ENCODE data around the gene COL24A1.
"Not testable (repeated sequence)": the region's sequence is repeated elsewhere in the genome, so short reads cannot be mapped to it uniquely, and the experiment has no call there.

The COL24A1 gene

GRCh38 chr1:86152887-86153286 lies 3.7 kb downstream of the COL24A1 start:
- DNase-seq = no peak

GRCh38 chr1:86151427-86151826 lies 5.1 kb downstream of the COL24A1 start:
- DNase-seq = peak; percentile 29

GRCh38 chr1:86150553-86151055 lies 6.0 kb downstream of the COL24A1 start:
- no peak for DNase-seq

GRCh38 chr1:86149591-86149990 lies 7.0 kb downstream of the COL24A1 start:
- DNase-seq = no peak

GRCh38 chr1:86147755-86148154 lies 8.8 kb downstream of the COL24A1 start:
- no peak for DNase-seq

- DNase-seq = no peak
These were observed 10.0 kb downstream of the COL24A1 start for GRCh38 chr1:86146566-86146965.

GRCh38 chr1:86140281-86140880 lies 16.2 kb downstream of the COL24A1 start:
- DNase-seq = no peak

- no peak for DNase-seq
These were observed 17.8 kb downstream of the COL24A1 start for GRCh38 chr1:86138746-86139145.

- DNase-seq = peak; percentile 87
These were observed 19.1 kb downstream of the COL24A1 start for GRCh38 chr1:86137436-86137835.

GRCh38 chr1:86119214-86119764 lies 37.3 kb downstream of the COL24A1 start:
- DNase-seq = no peak

GRCh38 chr1:86114816-86115400 lies 41.7 kb downstream of the COL24A1 start:
- DNase-seq = no peak

- no peak for DNase-seq
These were observed 42.3 kb downstream of the COL24A1 start for GRCh38 chr1:86114236-86114635.

- not testable (repeated sequence) for DNase-seq
These were observed 45.0 kb downstream of the COL24A1 start for GRCh38 chr1:86111590-86111989.

GRCh38 chr1:86110451-86111129 lies 46.0 kb downstream of the COL24A1 start:
- no peak for DNase-seq

GRCh38 chr1:86105533-86105866 lies 51.1 kb downstream of the COL24A1 start:
- DNase-seq = no peak

GRCh38 chr1:86104606-86105532 lies 51.7 kb downstream of the COL24A1 start:
- no peak for DNase-seq

GRCh38 chr1:86101616-86102015 lies 55.0 kb downstream of the COL24A1 start:
- DNase-seq = no peak

GRCh38 chr1:86100401-86100800 lies 56.2 kb downstream of the COL24A1 start:
- DNase-seq = no peak

- no peak for DNase-seq
These were observed 66.8 kb downstream of the COL24A1 start for GRCh38 chr1:86089765-86090164.

- no peak for DNase-seq
These were observed 70.7 kb downstream of the COL24A1 start for GRCh38 chr1:86085741-86086409.

GRCh38 chr1:86084998-86085397 lies 71.6 kb downstream of the COL24A1 start:
- DNase-seq = no peak

- no peak for DNase-seq
These were observed 74.4 kb downstream of the COL24A1 start for GRCh38 chr1:86082183-86082582.

All from suppressor macrophage treated with lipopolysaccharide for 4 hours (primary cell).